COR-L47 (cell line): ENCODE data around the gene OR51B5.
"Not testable (repeated sequence)": the region's sequence is repeated elsewhere in the genome, so short reads cannot be mapped to it uniquely, and the experiment has no call there.

ENCODE experiments used
- DNase-seq: peaks from one replicate; lab custom pipeline; 2025; lab: John Stamatoyannopoulos, UW

Gene OR51B5

DNA sequence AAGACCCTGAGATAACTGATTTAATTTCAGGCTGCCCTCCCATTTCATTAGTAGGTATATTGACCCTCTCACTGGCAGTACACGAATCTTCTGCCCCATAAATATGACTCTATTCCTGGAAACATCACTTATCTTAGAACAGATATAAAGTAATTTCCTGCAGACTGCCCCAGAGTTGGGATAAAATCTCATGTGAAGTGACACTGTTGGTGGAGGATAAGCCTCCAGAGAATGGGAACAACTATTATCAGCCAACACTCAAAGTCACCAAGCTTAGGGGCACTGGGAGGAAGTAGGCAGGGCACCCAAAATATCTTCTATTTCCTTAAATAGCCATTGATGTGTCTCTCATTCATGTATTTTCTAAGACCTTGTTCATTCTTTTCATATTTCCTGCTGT, 8.2 kb downstream of the OR51B5 start:
- DNase-seq = no peak

DNA sequence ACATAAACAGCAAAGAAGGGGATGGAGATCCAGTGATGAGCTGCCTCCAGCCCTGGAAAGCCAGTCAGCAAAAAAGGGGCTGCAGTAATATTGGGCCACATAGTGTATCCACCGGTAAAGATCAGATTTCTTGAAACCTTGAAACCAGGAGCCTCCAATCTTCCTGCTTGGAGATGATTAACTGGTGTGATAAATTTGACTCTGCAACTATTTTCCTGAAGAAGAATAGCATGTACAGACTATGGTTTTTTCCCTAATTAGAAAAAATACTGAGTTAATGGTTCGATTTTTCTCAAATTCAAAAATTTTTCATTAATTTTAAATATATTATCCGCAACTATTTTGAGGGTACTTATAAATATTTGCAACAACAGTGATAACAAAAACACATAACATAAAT, 19.1 kb downstream of the OR51B5 start, which contains the start of gene OR51B2:
Gene OR51B2, minus strand, starts transcription at position 101 of the 400 bp plus-strand sequence. Its CDS starts 0 bp downstream, at position 101.
- DNase-seq = no peak

DNA sequence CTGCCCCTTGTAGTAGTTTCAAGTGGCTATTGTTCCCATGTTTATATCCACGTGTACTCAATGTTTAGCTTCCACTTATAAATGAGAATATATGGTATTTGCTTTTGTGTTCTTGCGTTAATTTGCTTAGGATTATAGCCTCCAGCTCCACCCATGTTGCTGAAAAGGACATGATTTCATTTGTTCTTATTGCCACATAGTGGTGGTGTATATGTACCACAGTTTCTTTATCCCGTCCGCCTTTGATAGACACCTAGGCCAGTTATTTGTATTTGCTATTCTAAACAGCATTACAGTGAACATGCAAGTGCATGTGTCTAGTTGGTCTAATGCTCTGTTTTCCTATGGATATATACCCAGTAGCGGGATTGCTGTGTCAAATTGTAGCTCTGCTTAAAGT, 26.0 kb downstream of the OR51B5 start:
- no peak for DNase-seq

DNA sequence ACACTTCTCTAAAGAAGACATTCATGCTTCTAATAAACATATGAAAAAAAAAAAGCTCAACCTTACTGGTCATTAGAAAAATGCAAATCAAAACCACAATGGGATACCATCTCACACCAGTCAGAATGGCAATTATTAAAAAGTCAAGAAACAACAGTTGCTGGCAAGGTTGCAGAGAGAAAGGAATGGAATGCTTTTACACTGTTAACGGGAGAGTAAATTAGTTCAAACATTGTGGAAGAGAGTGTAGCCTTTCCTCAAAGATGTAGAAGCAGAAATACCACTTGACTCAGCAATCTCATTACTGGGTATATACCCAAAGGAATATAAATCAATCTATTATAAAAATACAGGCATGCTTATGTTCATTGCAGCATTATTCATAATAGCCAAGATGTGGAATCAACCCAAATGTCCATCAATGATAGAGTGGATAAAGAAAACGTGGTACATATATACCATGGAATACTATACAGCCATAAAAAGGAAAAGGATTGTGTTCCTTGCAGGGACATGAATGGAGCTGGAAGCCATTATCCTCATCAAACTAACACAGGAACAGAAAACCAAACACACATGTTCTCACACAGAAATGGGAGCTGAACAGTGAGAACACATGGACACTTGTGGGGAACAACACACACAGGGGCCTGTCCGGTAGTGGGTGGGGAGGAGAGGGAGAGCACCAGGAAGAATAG, 29.8 kb downstream of the OR51B5 start:
- not testable (repeated sequence) for DNase-seq

DNA sequence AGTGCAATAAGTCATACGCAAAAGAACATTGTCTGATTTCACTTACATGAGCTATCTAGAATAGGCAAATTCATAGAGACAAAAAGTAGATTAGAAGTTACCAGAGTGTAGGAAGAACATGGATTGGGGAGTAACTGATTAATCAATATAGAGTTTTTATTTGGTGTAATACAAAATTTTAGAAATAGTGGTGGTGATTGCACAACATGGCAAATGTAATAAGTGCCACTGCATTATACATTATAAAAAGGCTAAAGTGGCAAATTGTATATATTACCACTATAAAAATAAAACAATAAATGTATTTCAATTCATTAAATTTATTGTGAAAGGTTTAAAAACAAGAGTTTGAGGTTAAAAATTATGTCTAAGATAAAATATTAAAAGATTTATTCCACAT, 32.9 kb downstream of the OR51B5 start:
- DNase-seq = no peak

DNA sequence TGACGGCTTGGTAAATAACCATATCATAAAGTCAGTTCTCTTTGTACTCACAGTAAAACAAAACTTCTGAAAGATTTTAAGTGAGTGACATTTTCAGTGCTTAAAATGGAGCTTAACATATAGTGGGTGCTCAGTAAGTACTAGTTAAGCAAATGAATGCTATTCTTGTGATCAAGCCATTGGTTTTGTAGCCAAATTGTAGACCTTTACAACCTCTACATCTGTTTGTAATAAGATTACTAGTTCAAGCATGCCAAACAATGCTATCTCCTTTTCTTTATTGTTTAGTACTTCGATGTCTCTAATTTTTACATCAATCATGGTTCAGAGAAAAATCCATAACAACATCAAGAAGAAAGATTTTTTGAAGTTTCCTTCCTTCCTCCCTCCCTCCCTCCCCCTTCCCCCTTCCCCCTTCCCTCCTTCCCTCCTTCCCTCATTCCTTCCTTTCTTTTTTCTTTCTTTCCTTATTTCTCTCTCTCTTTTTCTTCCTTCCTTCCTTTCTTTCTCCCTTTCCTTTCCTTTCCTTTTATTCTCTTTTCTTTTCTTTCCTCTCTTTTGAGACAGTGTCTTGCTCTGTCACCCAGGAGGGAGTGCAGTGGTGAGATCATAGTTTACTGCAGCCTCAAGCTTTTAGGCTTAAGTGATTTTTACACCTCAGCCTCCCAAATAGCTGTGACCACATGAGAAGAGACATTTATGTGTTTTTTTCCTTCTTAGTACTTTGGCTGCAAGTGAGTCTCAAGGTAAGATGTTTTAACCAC, 35.9 kb downstream of the OR51B5 start:
- DNase-seq = no peak

DNA sequence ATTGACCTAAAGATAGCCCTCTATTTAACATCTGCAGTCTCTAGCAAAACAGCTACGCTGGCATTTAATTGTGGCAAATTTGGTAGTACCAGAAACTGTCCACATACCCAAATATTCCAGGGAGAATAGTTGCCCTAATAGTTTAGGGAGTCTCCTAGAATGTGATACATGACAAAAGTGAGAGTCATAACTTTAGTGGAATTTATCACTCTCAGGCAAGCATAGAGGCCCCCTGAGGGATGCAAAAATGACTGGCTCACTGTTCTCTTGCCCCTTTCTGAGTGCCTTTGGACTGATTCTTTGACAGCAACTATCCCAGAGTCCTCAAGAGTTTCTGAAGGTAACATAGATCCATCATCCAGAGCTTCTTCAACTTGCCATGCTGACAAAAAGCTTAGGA, 39.3 kb downstream of the OR51B5 start:
- DNase-seq = no peak

DNA sequence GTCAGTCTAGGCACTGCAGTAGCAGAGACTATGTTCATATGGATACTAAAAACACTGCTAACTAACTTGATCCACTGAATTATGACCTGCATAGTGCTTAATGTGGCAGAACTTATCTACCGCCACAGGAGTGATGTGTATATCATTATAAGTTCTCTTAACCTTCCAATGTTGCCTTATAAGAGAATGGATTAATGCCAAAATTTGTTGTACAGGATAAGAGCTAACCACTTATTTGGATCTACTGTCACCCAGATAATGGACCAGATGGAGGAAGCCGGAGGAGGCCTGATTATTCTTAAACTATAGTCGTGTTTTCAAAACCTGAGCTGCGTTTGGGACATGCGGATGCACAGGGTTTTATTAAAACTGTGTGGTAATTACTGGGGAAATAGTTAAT, 39.7 kb downstream of the OR51B5 start:
- no peak for DNase-seq

DNA sequence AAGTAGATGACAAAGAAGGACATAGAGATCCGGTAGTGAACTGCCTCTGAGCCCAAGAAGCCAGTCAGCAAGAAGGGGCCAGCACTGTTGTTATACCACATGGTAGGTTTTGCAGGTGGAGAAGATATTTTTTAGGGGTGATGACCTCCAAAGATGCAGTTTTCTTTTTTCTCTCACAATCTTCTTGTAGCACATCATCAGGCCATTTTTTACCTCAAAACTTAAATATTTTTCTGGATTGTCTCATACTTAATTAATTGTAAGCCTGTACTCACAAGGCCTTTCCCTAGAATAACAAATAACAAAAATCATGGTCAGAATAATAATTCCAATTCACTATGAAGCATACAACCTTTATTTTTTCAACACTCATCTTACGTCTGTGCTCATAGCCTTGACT, 41.5 kb downstream of the OR51B5 start, which contains the start of gene OR51B4:
Gene OR51B4, minus strand, starts transcription at position 101 of the 400 bp plus-strand sequence. Its CDS starts 0 bp downstream, at position 101.
- DNase-seq = no peak

DNA sequence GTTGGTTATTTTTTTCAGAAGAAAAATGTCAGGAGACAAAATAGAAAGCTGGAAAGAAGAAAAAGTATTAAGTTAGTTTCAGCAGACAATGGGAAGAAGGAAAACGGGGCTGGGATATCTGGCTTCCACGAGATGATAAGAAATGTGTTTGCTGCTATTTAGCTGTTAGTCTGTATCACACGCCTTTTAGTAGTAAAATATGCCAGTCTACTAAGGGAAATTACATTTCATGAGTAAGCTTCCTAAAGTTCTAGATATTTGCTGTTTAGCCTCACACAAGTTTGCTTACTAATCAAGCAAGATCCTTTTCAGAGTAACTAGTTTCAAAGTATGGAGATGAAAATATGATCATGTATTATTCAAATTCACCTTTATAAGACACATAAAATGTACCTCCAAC, 43.1 kb downstream of the OR51B5 start:
- DNase-seq = no peak

DNA sequence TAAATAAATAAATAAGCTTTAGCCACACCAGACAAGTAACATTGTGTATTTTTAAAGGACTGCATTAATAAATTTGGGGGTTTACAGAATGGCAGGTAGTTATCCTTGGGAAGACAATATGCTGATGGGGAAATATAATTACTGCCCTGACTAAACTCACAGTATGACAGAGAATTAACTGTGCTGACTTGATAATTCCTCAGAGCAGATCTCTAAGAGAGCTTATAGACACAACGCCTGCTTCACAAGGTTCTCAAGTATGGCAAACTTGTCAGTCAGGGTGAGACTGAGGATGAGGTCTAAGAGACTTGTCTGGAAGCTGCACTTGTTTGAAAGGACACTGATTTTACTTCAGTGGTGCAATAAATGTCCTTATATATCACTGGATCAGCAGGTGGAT, 44.9 kb downstream of the OR51B5 start:
- DNase-seq = no peak

DNA sequence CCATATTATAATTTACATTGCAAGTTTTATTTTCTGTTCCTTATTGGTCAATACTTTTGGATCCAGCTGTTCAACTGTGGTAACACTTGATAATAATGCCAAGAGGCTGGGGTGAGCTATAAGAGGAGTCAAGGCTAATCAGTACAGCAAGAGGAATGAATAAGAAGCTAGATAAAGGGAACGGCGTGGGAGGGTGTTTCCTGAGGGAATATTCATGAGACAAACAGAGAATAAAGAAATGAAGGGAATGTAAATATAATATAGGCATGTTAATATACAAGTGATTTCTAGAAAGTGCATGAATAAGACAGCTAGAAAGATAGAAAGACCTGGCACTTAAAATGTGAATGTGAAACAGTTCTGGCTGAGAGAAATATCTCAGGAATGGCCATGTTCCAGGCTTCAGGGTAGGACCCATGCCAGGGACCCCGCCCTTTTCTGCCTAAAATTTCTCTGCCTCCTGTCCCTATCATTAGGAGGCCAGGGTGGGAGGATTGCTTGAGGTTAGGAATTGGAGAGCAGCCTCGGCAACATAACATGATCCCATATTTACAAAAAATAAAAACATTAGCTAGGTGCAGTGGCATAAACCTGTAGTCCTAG, 45.5 kb downstream of the OR51B5 start:
- no peak for DNase-seq

DNA sequence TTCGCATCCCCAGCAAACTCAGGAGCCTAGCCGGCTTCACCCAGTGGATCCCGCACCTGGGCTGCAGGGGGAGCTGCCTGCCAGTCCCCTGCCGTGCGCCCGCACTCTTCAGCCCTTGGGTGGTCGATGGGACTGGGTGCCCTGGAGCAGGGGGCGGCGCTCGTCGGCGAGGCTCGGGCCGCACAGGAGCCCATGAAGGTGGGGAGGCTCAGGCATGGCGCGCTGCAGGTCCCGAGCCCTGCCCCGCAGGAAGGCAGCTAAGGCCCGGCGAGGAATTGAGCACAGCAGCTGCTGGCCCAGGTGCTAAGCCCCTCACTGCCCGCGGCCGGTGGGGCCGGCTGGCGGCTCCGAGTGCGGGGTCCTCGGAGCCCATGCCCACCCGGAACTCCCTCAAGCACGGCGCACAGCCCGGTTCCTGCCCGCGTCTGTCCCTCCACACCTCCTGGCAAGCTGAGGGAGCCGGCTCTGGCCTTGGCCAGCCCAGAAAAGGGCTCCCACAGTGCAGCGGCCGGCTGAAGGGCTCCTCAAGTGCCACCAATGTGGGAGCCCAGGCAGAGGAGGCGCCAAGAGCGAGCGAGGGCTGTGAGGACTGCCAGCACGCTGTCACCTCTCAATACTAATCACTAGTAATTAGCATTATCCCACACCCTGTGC, 48.9 kb downstream of the OR51B5 start:
- not testable (repeated sequence) for DNase-seq

DNA sequence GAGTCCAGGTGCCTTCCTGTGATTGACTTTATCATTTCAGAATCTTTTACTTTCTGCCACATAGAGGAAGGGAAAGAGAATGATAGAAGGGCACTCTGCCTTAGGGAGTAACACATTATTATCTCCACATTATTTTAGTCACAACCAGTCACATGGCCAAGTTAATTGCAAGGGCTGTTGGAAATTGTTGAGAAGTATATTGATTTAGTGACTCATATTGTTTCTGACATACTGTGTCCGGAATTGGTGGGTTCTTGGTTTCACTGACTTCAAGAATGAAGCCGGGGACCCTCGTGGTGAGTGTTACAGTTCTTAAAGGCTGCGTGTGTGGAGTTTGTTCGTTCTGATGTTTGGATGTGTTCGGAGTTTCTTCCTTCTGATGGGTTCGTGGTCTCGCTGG, 50.3 kb downstream of the OR51B5 start:
- DNase-seq = no peak
